Left kidney (tissue), 8 donors: ENCODE results near the gene GATM. TPM values are rescaled to one million over a fixed set of nuclear protein-coding genes. Genes with fewer than 3 reads are reported as not detected.
A peak's percentile ranks its signal among the peaks of the same experiment; 100 is the strongest.

Experiments used
- DNase-seq: peaks from one replicate; pipeline ENCODE4 v3.0.0-alpha.2; 2013
- long read RNA-seq, 8 donors: transcript quantifications; one replicate each; lab custom pipeline, GENCODE V29; 2026
- polyA plus RNA-seq: library from polyadenylated mRNA; unstranded; fragments of 120-200 nt; gene quantifications from one replicate; pipeline ENCODE4 v1.2.1, GENCODE V29; 2013; ENCODE audit not compliant: insufficient read length

The GATM gene, protein sequence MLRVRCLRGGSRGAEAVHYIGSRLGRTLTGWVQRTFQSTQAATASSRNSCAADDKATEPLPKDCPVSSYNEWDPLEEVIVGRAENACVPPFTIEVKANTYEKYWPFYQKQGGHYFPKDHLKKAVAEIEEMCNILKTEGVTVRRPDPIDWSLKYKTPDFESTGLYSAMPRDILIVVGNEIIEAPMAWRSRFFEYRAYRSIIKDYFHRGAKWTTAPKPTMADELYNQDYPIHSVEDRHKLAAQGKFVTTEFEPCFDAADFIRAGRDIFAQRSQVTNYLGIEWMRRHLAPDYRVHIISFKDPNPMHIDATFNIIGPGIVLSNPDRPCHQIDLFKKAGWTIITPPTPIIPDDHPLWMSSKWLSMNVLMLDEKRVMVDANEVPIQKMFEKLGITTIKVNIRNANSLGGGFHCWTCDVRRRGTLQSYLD
- polyA plus RNA-seq, result 242 TPM
- long read RNA-seq, donor 1, transcript GATM-201 (9 exons, 2,597 nt), result major isoform, 42 of 74 reads
- long read RNA-seq, donor 1, transcript GATM-207 (8 exons, 3,911 nt), result minor isoform, 9 of 74 reads
- long read RNA-seq, donor 1, partial matches to known transcripts, result 16 of 74 reads
- long read RNA-seq, donor 1, other reads (novel, unspliced or antisense), result 6 of 74 reads
- long read RNA-seq, donor 2, transcript GATM-201 (9 exons, 2,597 nt), result major isoform, 42 of 117 reads
- long read RNA-seq, donor 2, partial matches to known transcripts, result 70 of 117 reads
- long read RNA-seq, donor 2, other reads (novel, unspliced or antisense), result 0 of 117 reads
- long read RNA-seq, donor 3, transcript GATM-201 (9 exons, 2,597 nt), result major isoform, 41 of 42 reads
- long read RNA-seq, donor 3, partial matches to known transcripts, result 0 of 42 reads
- long read RNA-seq, donor 3, other reads (novel, unspliced or antisense), result 0 of 42 reads
- long read RNA-seq, donor 4, result 0 reads
- long read RNA-seq, donor 5, transcript GATM-201 (9 exons, 2,597 nt), result major isoform, 89 of 110 reads
- long read RNA-seq, donor 5, partial matches to known transcripts, result 18 of 110 reads
- long read RNA-seq, donor 5, other reads (novel, unspliced or antisense), result 0 of 110 reads
- long read RNA-seq, donor 6, transcript GATM-201 (9 exons, 2,597 nt), result major isoform, 28 of 40 reads
- long read RNA-seq, donor 6, transcript GATM-207 (8 exons, 3,911 nt), result minor isoform, 5 of 40 reads
- long read RNA-seq, donor 6, partial matches to known transcripts, result 5 of 40 reads
- long read RNA-seq, donor 6, other reads (novel, unspliced or antisense), result 0 of 40 reads
- long read RNA-seq, donor 7, transcript GATM-201 (9 exons, 2,597 nt), result major isoform, 40 of 61 reads
- long read RNA-seq, donor 7, partial matches to known transcripts, result 18 of 61 reads
- long read RNA-seq, donor 7, other reads (novel, unspliced or antisense), result 0 of 61 reads
- long read RNA-seq, donor 8, transcript GATM-201 (9 exons, 2,597 nt), result major isoform, 32 of 34 reads
- long read RNA-seq, donor 8, partial matches to known transcripts, result 0 of 34 reads
- long read RNA-seq, donor 8, other reads (novel, unspliced or antisense), result 0 of 34 reads

DNA sequence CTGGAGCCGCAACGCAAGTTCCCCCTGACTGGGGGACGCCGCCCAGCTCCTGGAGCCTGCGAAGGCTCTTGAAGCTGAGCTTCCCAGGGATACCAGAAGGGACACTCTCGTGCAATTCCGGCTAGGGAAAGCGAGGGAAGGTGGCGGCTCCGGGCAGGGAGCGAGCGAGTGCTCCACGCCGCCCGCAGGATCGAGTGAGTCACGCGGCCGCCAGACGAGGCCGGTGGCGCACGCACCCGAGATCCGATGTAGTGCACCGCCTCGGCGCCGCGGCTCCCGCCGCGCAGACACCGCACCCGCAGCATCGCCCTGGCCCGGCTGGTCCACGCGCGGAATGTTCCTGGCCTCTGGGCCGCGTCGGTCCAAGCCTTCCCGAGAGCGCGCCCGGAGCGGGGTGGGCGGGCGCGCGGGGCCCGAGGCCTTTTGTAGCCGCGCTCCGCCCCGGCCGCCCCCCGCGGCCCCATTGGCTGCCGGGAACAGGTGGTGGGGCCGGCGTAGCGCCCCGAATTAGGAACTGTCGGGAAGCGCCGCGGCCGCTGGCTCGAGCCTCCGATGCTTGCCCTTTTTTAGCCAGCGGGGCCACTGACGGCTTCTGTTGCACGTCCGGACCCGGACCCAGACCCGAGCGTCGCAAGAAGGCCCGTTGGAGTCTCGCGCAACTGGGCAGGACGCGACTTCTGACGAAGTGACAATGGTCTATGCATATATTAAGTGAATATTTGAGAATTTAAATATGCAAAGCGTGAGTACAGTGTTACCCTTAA, at the start of gene GATM:
GATM (minus strand) TSS at position 396 of the 764 bp plus-strand sequence; CDS start at position 305, 91 bp downstream.
- peak; percentile 76 for DNase-seq

DNA sequence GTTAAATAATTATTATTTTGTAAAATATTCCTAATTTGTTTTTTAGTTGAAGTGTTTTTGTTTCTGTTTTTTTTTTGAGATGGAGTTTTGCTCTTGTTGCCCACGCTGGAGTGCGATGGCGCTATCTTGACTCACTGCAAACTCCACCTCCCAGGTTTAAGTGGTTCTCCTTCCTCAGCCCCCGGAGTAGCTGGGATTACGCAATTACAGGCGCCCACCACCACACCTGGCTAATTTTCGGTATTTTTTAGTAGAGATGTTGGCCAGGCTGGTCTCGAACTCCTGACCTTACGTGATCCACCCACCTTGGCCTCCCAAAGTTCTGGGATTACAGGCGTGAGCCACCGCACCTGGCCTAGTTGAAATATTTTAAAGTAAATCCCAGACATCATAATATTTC, 48.7 kb upstream of the GATM start:
- DNase-seq, result no peak

- no peak for DNase-seq
These were observed 46.8 kb upstream of the GATM start for GRCh38 chr15:45425135-45425534.

DNA sequence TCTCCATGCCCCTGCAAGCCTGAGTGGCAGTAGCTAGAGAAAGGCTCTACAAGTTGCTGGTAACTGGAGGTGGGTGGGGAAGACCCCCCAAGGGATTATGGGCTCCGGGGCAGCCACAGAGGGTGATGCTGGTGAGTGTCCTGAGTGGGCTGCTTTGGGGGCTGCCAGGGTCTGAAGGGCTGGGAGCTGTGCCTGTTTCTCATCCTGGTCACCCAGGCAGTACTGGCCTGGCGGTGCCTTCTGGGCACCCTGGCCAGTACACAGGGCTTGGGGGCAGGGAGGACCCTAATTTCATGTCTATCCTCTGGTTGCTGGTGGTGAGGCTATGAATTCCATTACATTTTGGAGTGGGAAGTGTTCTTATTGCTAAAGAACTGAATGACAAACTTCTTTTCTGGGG, 46.1 kb upstream of the GATM start:
- no peak for DNase-seq

GRCh38 chr15:45417303-45417950, 39.1 kb upstream of the GATM start:
- no peak for DNase-seq

DNA sequence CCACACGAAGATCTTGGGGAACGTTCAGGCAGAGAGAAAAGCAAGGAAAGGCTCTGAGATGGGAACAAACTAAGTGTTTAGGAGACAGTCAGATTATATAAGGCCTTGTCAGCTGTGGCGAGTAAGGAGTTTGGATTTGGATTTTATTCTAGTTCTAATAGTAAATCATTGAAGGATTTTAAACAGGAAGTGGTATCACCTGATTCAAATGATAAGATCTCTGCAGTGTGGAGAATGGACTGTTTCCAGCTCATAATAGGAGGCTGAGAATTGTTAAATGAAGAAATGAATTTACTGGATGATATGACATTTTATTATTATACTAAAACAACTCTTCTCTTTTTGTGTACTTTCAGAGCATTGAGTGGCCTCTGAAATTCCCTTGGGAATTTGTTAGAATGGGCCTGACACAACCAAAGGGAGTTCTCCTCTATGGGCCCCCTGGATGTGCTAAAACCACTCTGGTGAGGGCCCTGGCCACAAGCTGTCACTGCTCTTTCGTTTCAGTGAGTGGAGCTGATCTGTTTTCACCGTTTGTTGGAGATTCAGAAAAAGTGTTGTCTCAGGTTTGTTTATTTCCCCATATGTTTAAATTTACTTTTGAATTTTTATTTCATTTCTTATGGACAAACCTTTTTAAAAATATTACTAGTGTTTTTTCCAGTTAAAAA, 36.0 kb upstream of the GATM start:
- no peak for DNase-seq

GRCh38 chr15:45409596-45409995, 31.3 kb upstream of the GATM start:
- DNase-seq, result no peak

- no peak for DNase-seq
These were observed 29.4 kb upstream of the GATM start for GRCh38 chr15:45407786-45408185.

GRCh38 chr15:45402955-45403877, 24.9 kb upstream of the GATM start:
- peak; percentile 29 for DNase-seq

DNA sequence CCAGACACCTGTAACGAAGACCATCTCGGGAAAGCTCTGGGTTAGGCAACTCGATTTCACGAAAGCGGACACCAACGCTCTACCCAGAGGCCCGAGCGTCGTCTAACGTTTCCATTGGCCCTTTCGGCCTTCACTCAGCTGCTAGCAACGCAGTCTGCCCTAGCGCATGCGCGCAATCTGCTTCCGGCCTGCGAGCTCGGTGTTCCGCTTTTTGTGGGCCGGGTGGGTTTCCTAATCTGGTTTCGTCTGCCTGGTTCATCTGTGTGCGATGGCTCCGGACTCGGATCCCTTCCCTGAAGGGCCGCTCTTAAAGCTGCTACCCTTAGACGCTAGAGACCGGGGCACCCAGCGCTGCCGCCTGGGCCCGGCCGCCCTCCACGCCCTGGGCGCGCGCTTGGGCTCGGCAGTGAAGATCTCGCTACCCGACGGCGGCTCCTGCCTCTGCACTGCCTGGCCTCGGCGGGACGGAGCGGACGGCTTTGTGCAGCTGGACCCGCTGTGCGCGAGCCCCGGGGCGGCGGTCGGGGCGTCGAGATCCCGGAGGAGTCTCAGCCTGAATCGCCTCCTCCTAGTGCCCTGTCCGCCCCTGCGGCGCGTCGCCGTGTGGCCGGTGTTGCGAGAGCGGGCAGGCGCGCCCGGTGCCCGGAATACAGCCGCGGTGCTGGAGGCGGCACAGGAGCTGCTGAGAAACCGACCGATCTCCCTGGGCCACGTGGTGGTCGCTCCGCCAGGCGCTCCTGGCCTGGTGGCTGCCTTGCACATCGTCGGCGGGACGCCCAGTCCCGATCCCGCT, 24.0 kb upstream of the GATM start:
- peak; percentile 99 for DNase-seq

GRCh38 chr15:45401665-45402161, 23.4 kb upstream of the GATM start:
- no peak for DNase-seq

DNA sequence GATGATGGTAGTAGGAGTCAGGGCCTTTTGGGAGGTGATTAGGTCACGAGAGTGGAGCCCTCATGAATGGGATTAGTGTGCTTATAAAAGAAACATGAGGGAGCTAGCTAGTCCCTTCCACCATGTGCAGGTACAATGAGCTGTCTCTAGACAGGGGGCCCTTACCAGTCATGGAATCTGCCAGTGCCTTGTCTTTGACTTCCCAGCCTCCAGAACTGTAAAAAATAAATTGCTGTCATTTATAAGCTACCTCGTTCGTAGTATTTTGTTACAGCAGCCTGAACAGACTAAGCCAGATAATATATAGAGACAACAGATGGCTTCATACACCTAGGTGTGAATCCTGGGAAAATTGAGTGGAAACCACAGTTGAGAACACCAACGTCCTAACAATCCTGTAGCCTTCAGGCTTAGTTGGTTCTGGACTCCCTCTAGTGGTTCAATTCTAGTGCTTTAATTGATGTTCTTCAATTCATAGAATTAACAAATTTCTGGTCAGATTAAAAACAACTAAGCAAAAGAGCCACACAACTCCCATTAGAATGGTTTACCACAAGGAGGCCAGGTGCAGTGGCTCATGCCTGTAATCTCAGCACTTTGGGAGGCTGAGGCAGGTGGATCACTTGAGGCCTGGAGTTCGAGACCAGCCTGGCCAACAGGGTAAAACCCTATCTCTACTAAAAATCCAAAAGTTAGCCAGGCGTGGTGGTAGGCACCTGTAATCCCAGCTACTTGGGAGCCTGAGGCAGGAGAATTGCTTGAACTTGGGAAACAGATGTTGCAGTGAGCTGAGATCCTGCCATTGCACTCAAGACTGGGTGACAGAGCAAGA, 21.3 kb upstream of the GATM start:
- peak; percentile 55 for DNase-seq

DNA sequence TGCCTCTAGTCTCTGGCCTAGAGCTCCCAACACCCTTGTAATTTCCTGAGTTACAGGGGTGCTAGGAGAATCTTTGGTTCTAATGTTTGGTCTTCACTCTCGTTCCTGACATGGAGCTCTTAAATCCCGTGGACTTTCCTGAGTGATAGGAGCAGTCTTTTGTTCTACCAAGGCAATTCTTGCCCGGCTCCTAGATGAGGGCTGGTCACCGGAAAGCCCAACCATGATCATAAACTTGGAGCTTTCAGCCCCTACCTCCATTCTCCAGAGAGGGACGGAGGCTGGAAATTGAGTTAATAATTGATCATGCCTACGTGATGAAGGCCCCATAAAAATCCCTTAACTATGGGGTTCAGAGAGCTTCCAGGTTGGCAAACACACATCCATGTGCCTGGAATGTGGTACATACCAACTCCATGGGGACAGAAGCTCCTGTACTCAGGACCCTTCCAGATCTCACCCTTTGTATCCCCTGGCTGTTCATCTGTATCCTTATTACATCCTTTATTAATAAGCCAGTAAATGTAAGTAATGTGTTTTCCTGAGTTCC, 18.8 kb upstream of the GATM start:
- DNase-seq, result no peak

GRCh38 chr15:45395943-45396342, 17.6 kb upstream of the GATM start:
- DNase-seq, result no peak

GRCh38 chr15:45394681-45395080, 16.3 kb upstream of the GATM start:
- no peak for DNase-seq

DNA sequence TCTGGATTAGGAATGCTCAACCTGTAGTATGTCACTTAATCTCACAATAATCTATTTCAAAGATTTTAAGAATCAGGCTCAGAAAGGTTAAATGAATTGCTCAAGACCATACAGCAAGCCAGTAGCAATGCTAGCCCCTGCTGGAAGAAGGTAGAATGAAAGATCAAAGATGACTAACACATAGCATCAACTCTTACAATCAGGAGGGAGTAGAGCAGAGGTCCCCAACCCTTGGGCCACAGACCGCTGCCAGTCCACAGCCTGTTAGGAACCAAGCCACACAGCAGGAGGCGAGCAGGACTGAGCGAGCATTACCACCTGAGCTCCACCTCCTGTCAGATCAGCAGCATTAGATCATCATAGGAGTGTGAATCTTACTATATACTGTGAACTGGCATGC, 15.5 kb upstream of the GATM start:
- DNase-seq, result no peak

- no peak for DNase-seq
These were observed 14.2 kb upstream of the GATM start for GRCh38 chr15:45392584-45392855.
